Measurements from ENCODE around the gene TMEM269. TPM values are rescaled to one million over a fixed set of nuclear protein-coding genes. Genes with fewer than 3 reads are reported as not detected.

TMEM269 gene
- total and polyA plus RNA-seq, 10 of the 15 experiments (the other 5 are each of a cell fraction or from before 2014, with no cell fraction given), result 0.02 to 0.26 (median 0.06) TPM; not detected in 2

DNA sequence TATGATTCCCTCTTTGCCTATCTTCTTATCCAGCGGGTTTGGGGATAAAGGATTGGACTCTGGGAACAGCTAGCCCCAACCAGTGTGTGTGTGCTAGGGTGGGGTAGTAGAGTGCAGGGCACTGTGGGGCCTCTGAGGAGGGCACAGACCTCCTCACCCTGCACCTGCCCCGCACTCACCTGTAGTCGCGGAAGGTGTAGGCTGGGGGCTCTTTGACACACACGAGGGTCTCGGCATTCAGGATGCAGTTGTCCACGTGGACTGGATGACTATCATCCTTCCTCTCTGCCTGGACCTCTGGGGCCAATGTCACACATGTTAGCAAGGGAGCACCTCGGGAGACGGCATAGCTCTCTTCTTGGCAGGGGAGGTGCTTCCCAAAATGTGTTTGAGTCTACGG is 36.8 kb upstream of the TMEM269 start:
- FAIRE-seq (no peak), ATAC-seq (no peak), DNase-seq (ENCODE audit: low read depth, low spot score) (no peak)
- Histone ChIP-seq H3K27me3 (replicated peaks in 1 of 2; ENCODE audit: control insufficient read depth in 2 of 2, insufficient read depth in 2 of 2, low read length in 1 of 2) (no peaks in the 10 kb centered on the region), H3K36me3 (ENCODE audit: control insufficient read depth in 2 of 2, insufficient read depth in 2 of 2, low read length in 1 of 2) (peaks cover 11% of the 10 kb centered on the region in 2 experiments; a peak in 3 of 4 replicates), H3K4me2 (ENCODE audit: control insufficient read depth, insufficient read depth) (no peak overlapping the region), H3K4me3 (no peak overlapping the region), H3K9ac (ENCODE audit: control insufficient read depth, insufficient read depth, low read length) (no peak overlapping the region), H3K4me1 (ENCODE audit: control insufficient read depth, insufficient read depth, low read length) (no peaks in the 10 kb centered on the region), H4K20me1 (ENCODE audit: control insufficient read depth, insufficient read depth) (no peaks in the 10 kb centered on the region), H3K9me3 (replicated peaks; ENCODE audit: control insufficient read depth, insufficient read depth, low read length) (no peaks in the 10 kb centered on the region), H2AFZ (ENCODE audit: control insufficient read depth, low read depth, low read length) (no peak overlapping the region), H3K27ac (ENCODE audit: control insufficient read depth, insufficient read depth) (no peak overlapping the region), H3K79me2 (ENCODE audit: control insufficient read depth, insufficient read depth, low read length) (no peaks in the 10 kb centered on the region)
- WGBS (ENCODE audit: insufficient coverage, insufficient replicate concordance, low lambda C conversion rate, missing lambda C conversion rate), result 97% methylated on average over 10 of the region's 10 CpGs
- SMC1A ChIA-PET (ENCODE audit: uncharacterized antibody, unreplicated experiment), result interaction anchor here (1.5 kb wide), 1 partner anchor 19 kb away, joined by 4 read pairs; the partner anchor contains the start of genes C1orf50 and P3H1
- RAD21 ChIA-PET (ENCODE audit: unreplicated experiment), result no interaction called here
- TF ChIP-seq ZSCAN29 (IDR thresholded peaks at IDR 0.05), result no peak
- TF ChIP-seq SMAD5 (IDR thresholded peaks at IDR 0.05; ENCODE audit: low read depth), result no peak
- TF ChIP-seq BMI1 (IDR thresholded peaks at IDR 0.05; ENCODE audit: borderline replicate concordance), result no peak
- no peak for TF ChIP-seq RCOR1 (conservative IDR thresholded peaks at IDR 0.05; ENCODE audit: low read depth, low read length)
- TF ChIP-seq, protein P1, sequence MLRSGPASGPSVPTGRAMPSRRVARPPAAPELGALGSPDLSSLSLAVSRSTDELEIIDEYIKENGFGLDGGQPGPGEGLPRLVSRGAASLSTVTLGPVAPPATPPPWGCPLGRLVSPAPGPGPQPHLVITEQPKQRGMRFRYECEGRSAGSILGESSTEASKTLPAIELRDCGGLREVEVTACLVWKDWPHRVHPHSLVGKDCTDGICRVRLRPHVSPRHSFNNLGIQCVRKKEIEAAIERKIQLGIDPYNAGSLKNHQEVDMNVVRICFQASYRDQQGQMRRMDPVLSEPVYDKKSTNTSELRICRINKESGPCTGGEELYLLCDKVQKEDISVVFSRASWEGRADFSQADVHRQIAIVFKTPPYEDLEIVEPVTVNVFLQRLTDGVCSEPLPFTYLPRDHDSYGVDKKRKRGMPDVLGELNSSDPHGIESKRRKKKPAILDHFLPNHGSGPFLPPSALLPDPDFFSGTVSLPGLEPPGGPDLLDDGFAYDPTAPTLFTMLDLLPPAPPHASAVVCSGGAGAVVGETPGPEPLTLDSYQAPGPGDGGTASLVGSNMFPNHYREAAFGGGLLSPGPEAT (IDR thresholded peaks at IDR 0.05; ENCODE audit: low read depth), result no peak
- TF ChIP-seq RFX5 (IDR thresholded peaks at IDR 0.05; ENCODE audit: low read depth, low read length), result no peak
- no peak for TF ChIP-seq NBN (IDR thresholded peaks at IDR 0.05)
- intact Hi-C loops (cut with micrococcal nuclease; ENCODE audit: unreplicated experiment), result loop anchor here (5.0 kb wide), 1 partner anchor 406 kb away; no protein-coding TSS in a partner anchor
- BruUV-seq (replicated peaks), result no TSS peak
- in situ Hi-C loops (cut with MboI), result no loop called here
- POLR2A ChIA-PET, result no interaction called here
- CTCF ChIA-PET, result interaction anchor here (0.6 to 1.4 kb wide), 4 partner anchors 61 to 402 kb away, joined by 3 to 4 read pairs (median 3); no protein-coding TSS in a partner anchor

All from GM12878 (cell line).